ENCODE measurements around the gene MYOD1. TPM values are rescaled to one million over a fixed set of nuclear protein-coding genes. Genes with fewer than 3 reads are reported as not detected.

Gene MYOD1
- total RNA-seq, 2 donors from 2014 or later = not detected

DNA sequence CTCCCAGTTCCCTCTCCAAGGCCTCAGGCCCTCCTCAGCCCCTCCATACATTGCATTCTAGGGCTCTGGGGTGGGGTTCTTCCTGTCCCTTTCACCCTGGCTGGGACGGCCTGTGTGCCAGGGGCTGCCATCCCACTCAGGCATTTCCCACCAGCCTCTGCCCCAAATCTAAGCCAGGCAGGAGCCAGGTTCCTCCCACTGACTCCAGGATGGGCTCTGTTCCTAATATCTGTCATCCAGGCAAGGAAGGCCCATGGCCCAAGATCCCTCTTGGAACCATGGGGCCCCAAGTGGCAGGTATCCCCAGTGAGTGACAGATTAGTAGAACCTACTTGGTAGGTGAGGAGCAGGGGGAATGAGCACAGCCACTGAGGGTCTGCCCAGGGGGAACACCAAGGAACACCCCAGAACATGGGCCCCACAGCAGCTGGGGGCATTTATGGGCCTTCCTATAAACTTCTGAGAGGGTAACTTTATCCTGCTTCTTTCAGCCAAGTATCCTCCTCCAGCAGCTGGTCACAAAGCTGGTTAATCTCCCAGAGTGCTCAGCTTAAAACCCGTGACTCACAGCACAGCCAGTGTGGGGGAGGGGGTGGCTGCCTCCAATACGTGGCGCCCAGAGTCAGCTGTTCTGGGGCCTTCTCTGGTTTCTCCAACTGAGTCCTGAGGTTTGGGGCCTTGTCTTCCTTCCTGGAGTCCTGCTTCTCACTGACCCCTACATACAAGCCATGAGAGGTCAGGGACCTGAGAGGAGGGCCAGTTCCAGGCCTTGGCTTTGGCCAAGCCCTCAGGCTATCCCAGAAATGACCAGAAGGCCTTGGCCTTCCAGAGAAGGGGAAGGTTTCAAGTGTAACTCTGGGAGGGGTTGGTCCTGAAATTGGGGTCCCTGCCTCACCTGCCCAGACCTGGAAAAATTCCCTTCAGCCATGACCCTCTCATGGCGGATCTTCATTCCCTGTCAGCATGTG is 19.9 kb upstream of the MYOD1 start:
- ATAC-seq = no peak
- Histone ChIP-seq H3K36me3 (replicated peaks in 1 of 2; ENCODE audit: insufficient read depth in 1 of 2, low read depth in 2 of 2) (no peaks in the 10 kb centered on the region), H3K27ac (no peak overlapping the region), H3K4me1 (peaks cover 5% of the 10 kb centered on the region), H3K4me3 (no peak overlapping the region), H3K27me3 (no peaks in the 10 kb centered on the region), H3K9me3 (no peaks in the 10 kb centered on the region)
- TF ChIP-seq, protein P1, sequence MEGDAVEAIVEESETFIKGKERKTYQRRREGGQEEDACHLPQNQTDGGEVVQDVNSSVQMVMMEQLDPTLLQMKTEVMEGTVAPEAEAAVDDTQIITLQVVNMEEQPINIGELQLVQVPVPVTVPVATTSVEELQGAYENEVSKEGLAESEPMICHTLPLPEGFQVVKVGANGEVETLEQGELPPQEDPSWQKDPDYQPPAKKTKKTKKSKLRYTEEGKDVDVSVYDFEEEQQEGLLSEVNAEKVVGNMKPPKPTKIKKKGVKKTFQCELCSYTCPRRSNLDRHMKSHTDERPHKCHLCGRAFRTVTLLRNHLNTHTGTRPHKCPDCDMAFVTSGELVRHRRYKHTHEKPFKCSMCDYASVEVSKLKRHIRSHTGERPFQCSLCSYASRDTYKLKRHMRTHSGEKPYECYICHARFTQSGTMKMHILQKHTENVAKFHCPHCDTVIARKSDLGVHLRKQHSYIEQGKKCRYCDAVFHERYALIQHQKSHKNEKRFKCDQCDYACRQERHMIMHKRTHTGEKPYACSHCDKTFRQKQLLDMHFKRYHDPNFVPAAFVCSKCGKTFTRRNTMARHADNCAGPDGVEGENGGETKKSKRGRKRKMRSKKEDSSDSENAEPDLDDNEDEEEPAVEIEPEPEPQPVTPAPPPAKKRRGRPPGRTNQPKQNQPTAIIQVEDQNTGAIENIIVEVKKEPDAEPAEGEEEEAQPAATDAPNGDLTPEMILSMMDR (IDR thresholded peaks at IDR 0.05) = no peak
- no peak for DNase-seq
- WGBS, 2 donors = 77 to 89% methylated on average over 4 to 5 of the region's 5 CpGs
- intact Hi-C loops (cut with DNase I) = no loop called here

- TF ChIP-seq, protein P1 (IDR thresholded peaks at IDR 0.05) = no peak
- no peak for TF ChIP-seq POLR2A (IDR thresholded peaks at IDR 0.05)
- Histone ChIP-seq H3K9me3 (no peaks in the 10 kb centered on the region), H3K4me3 (no peak overlapping the region), H3K36me3 (replicated peaks in 1 of 2; ENCODE audit: insufficient read depth in 1 of 2, low read depth in 2 of 2) (no peaks in the 10 kb centered on the region), H3K27me3 (no peaks in the 10 kb centered on the region), H3K27ac (no peak overlapping the region), H3K4me1 (peaks cover 1% of the 10 kb centered on the region)
- ATAC-seq (no peak), DNase-seq (no peak)
- intact Hi-C loops (cut with DNase I) = no loop called here
- WGBS, 2 donors = 73 to 83% methylated on average over 4 of the region's 4 CpGs
These were observed 18.4 kb upstream of the MYOD1 start for GRCh38 chr11:17700991-17701390.

DNA sequence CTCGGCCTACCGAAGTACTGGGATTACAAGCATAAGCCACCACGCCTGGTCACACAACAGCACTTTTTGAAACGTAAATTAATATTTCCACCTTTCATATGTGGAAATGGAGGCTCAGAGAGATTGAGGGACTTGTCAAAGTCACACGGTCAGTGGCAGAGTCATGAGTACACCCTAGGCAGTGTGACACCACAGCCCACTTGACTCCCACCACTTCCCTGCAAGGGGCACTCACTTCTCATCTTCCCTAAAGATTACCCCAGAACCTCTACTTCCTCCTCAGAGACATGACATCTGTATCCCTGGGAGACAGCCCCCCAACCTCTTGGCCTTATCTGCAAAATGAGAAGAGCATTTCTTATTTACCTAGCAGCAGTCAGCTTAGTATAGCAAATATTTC is 16.5 kb upstream of the MYOD1 start:
- no peaks in the 10 kb centered on the region for H3K9me3 ChIP-seq
- H3K27ac ChIP-seq = no peak overlapping the region
- no peaks in the 10 kb centered on the region for H3K27me3 ChIP-seq
- H3K4me3 ChIP-seq = no peak overlapping the region
- intact Hi-C loops (cut with DNase I) = no loop called here
- DNase-seq (no peak), ATAC-seq (no peak)
- 66% methylated on average over 5 of the region's 5 CpGs for WGBS, 2 donors
- H3K4me1 ChIP-seq = no peaks in the 10 kb centered on the region
- H3K36me3 ChIP-seq (replicated peaks in 1 of 2; ENCODE audit: insufficient read depth in 1 of 2, low read depth in 2 of 2) = no peaks in the 10 kb centered on the region
- TF ChIP-seq, protein P1 (IDR thresholded peaks at IDR 0.05) = no peak
- TF ChIP-seq POLR2A (IDR thresholded peaks at IDR 0.05) = no peak

- Histone ChIP-seq H3K4me3 (no peak overlapping the region), H3K27ac (no peak overlapping the region), H3K36me3 (replicated peaks in 1 of 2; ENCODE audit: insufficient read depth in 1 of 2, low read depth in 2 of 2) (no peaks in the 10 kb centered on the region), H3K4me1 (no peaks in the 10 kb centered on the region), H3K9me3 (no peaks in the 10 kb centered on the region), H3K27me3 (no peaks in the 10 kb centered on the region)
- DNase-seq (no peak), ATAC-seq (no peak)
- 88 to 94% methylated on average over 2 of the region's 2 CpGs for WGBS, 2 donors
- TF ChIP-seq POLR2A (IDR thresholded peaks at IDR 0.05) = no peak
- TF ChIP-seq, protein P1 (IDR thresholded peaks at IDR 0.05) = no peak
- intact Hi-C loops (cut with DNase I) = no loop called here
These were observed 15.4 kb upstream of the MYOD1 start for GRCh38 chr11:17703951-17704350.

DNA sequence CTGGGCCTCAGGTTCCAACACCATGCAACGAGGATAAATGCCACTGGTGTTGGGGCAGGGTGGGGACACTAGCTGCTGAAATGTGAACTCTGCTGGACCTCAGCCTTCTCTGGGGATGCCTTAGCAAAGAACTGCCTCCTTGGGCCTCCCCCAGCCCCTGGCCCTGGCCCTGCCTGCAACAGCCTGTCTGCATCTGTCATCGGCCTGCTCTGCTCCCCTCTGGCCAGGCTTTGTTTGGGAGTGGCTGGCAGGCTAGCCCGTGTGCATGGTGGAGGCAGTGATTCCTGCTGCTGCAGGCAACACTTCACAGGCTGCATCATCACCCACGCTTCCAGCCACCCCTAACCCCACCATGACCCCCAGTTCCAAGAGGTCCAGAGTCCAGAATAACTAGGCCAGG is 11.5 kb upstream of the MYOD1 start:
- no peak for ATAC-seq
- Histone ChIP-seq H3K9me3 (no peaks in the 10 kb centered on the region), H3K4me3 (no peak overlapping the region), H3K27ac (no peak overlapping the region), H3K27me3 (no peaks in the 10 kb centered on the region), H3K36me3 (replicated peaks in 1 of 2; ENCODE audit: insufficient read depth in 1 of 2, low read depth in 2 of 2) (no peaks in the 10 kb centered on the region), H3K4me1 (no peaks in the 10 kb centered on the region)
- TF ChIP-seq, protein P1 (IDR thresholded peaks at IDR 0.05) = no peak
- no peak for TF ChIP-seq POLR2A (IDR thresholded peaks at IDR 0.05)
- WGBS, 2 donors = 46 to 55% methylated on average over 3 to 4 of the region's 4 CpGs
- DNase-seq = no peak
- intact Hi-C loops (cut with DNase I) = no loop called here
